Neural progenitor cell (in vitro differentiated cells): ENCODE measurements around the gene CHGA.

Experiments used
- CTCF ChIP-seq: fragments of 200-600 bp; sonication (generic); IDR thresholded peaks from 2 replicates; pipeline ENCODE4 v1.5.1; 2017; ENCODE audit warnings: antibody characterized with exemption, mild to moderate bottlenecking
- EZH2 ChIP-seq: fragments of 200-600 bp; sonication (generic); IDR thresholded peaks from 2 replicates; pipeline ENCODE4 v1.6.1; 2017; ENCODE audit warnings: antibody characterized with exemption, mild to moderate bottlenecking, moderate library complexity
- EZH2phosphoT487 ChIP-seq: fragments of 200-600 bp; sonication (generic); IDR thresholded peaks from 2 replicates; pipeline ENCODE4 v1.6.1; 2017; ENCODE audit warnings: antibody characterized with exemption

GRCh38 chr14:92942576-92942975, 19.6 kb downstream of the CHGA start:
- TF ChIP-seq CTCF (no peak), EZH2phosphoT487 (no peak), EZH2 (no peak)
